ENCODE data around the gene CACNA2D4.
A peak's percentile ranks its signal among the peaks of the same experiment; 100 is the strongest.

Gene CACNA2D4

GRCh38 chr12:1769809-1770494 is 148.5 kb downstream of the CACNA2D4 start:
- TF ChIP-seq CTCF (conservative IDR thresholded peaks at IDR 0.05; ENCODE audit: control insufficient read depth, insufficient read depth, low read depth, low read length): no peak
- peak; percentile 31 for DNase-seq (ENCODE audit: low read depth)

GRCh38 chr12:1768615-1769014 is 149.8 kb downstream of the CACNA2D4 start:
- no peak overlapping the region for H3K4me3 ChIP-seq (ENCODE audit: control insufficient read depth, low read depth, low read length)
- DNase-seq (ENCODE audit: low read depth): peak; percentile 63
- TF ChIP-seq CTCF (conservative IDR thresholded peaks at IDR 0.05; ENCODE audit: control insufficient read depth, insufficient read depth, low read depth, low read length): no peak

More at GRCh38 chr12:1769809-1770494, 148.5 kb downstream of the CACNA2D4 start:
- no peak overlapping the region for H3K4me3 ChIP-seq (ENCODE audit: control insufficient read depth, low read depth, low read length)

- no peak for DNase-seq (ENCODE audit: low read depth)
- no peak for TF ChIP-seq CTCF (conservative IDR thresholded peaks at IDR 0.05; ENCODE audit: control insufficient read depth, insufficient read depth, low read depth, low read length)
- H3K4me3 ChIP-seq (ENCODE audit: control insufficient read depth, low read depth, low read length): no peak overlapping the region
These were observed 150.9 kb downstream of the CACNA2D4 start for GRCh38 chr12:1767407-1768090.

GRCh38 chr12:1766110-1766509 is 152.3 kb downstream of the CACNA2D4 start:
- TF ChIP-seq CTCF (conservative IDR thresholded peaks at IDR 0.05; ENCODE audit: control insufficient read depth, insufficient read depth, low read depth, low read length): no peak
- no peak for DNase-seq (ENCODE audit: low read depth)

GRCh38 chr12:1763153-1763552 is 155.3 kb downstream of the CACNA2D4 start:
- TF ChIP-seq CTCF (conservative IDR thresholded peaks at IDR 0.05; ENCODE audit: control insufficient read depth, insufficient read depth, low read depth, low read length): no peak
- DNase-seq (ENCODE audit: low read depth): no peak
- no peak overlapping the region for H3K4me3 ChIP-seq (ENCODE audit: control insufficient read depth, low read depth, low read length)

More at GRCh38 chr12:1766110-1766509, 152.3 kb downstream of the CACNA2D4 start:
- no peak overlapping the region for H3K4me3 ChIP-seq (ENCODE audit: control insufficient read depth, low read depth, low read length)

- no peak for DNase-seq (ENCODE audit: low read depth)
- no peak overlapping the region for H3K4me3 ChIP-seq (ENCODE audit: control insufficient read depth, low read depth, low read length)
- TF ChIP-seq CTCF (conservative IDR thresholded peaks at IDR 0.05; ENCODE audit: control insufficient read depth, insufficient read depth, low read depth, low read length): no peak
These were observed 156.6 kb downstream of the CACNA2D4 start for GRCh38 chr12:1761857-1762256.
